ENCODE measurements around the gene DLGAP1.
"Not testable (repeated sequence)": the region's sequence is repeated elsewhere in the genome, so short reads cannot be mapped to it uniquely, and the experiment has no call there.

DLGAP1 gene

GRCh38 chr18:3478262-3478978 is 976.7 kb downstream of the DLGAP1 start:
- DNase-seq (ENCODE audit: low read depth, low spot score): no peak

GRCh38 chr18:3472681-3473544 is 982.2 kb downstream of the DLGAP1 start:
- no peak for DNase-seq (ENCODE audit: low read depth, low spot score)

GRCh38 chr18:3472121-3472520 is 983.0 kb downstream of the DLGAP1 start:
- not testable (repeated sequence) for DNase-seq (ENCODE audit: low read depth, low spot score)

GRCh38 chr18:3471141-3471648 is 983.9 kb downstream of the DLGAP1 start:
- no peak for DNase-seq (ENCODE audit: low read depth, low spot score)

GRCh38 chr18:3468833-3469232 is 986.3 kb downstream of the DLGAP1 start:
- DNase-seq (ENCODE audit: low read depth, low spot score): no peak

DNA sequence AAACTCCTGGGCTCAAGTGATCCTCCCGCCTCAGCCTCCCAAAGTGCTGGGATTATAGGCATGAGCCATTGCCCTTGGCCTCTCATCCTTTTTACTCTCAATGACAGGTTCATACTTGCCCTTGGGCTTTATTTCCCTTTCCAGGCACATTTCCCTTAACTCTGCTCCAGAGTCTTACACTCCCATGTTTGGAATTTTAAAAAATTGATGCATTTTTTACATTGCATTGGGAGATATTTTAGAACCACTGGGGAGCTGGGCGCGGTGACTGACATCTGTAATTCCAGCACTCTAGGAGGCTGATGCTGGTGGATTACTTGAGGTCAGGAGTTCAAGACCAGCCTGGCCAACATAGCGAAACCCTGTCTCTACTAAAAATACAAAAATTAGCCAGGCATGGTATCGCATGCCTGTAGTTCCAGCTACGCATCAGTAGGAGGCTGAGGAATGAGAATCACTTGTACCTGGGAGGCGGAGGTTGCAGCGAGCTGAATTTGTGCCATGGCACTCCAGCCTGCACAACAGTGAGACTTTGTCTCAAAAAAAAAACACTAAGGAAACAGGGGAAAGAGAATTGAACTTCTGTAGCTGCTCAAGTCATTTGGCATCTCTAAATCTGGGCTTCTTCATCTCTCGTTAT is 986.9 kb downstream of the DLGAP1 start:
- no peak for DNase-seq (ENCODE audit: low read depth, low spot score)

- DNase-seq (ENCODE audit: low read depth, low spot score): no peak
These were observed 988.2 kb downstream of the DLGAP1 start for GRCh38 chr18:3466872-3467271.

- no peak for DNase-seq (ENCODE audit: low read depth, low spot score)
These were observed 989.1 kb downstream of the DLGAP1 start for GRCh38 chr18:3466045-3466444.

GRCh38 chr18:3463051-3463450 is 992.1 kb downstream of the DLGAP1 start:
- no peak for DNase-seq (ENCODE audit: low read depth, low spot score)

GRCh38 chr18:3461704-3462103 is 993.4 kb downstream of the DLGAP1 start:
- no peak for DNase-seq (ENCODE audit: low read depth, low spot score)

DNA sequence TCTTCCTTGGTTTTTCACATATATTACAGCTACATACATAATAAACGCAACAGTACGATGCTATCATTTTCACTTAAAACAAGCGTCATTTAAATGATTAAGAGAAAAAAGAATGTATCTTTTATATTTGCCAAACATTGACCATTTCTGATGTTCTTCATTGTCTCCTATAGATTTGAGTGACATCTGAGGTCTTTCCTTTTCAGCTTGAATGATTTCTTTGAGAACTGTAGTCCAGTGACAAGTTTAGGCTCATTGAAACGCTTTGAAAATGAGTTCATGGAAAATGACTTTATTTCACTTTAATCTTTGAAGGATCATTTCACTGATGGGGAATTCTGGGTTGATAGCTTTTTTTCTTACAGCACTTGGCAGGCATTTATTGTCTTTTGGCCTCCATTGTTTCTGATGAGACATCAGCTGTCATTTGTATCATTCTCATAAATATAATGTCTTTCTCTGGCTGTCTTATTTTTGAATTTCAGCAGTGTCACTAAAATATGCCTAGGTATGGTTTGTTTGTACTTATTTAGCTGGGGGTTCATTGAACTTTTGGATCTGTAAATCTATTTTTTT is 994.2 kb downstream of the DLGAP1 start:
- no peak for DNase-seq (ENCODE audit: low read depth, low spot score)

DNA sequence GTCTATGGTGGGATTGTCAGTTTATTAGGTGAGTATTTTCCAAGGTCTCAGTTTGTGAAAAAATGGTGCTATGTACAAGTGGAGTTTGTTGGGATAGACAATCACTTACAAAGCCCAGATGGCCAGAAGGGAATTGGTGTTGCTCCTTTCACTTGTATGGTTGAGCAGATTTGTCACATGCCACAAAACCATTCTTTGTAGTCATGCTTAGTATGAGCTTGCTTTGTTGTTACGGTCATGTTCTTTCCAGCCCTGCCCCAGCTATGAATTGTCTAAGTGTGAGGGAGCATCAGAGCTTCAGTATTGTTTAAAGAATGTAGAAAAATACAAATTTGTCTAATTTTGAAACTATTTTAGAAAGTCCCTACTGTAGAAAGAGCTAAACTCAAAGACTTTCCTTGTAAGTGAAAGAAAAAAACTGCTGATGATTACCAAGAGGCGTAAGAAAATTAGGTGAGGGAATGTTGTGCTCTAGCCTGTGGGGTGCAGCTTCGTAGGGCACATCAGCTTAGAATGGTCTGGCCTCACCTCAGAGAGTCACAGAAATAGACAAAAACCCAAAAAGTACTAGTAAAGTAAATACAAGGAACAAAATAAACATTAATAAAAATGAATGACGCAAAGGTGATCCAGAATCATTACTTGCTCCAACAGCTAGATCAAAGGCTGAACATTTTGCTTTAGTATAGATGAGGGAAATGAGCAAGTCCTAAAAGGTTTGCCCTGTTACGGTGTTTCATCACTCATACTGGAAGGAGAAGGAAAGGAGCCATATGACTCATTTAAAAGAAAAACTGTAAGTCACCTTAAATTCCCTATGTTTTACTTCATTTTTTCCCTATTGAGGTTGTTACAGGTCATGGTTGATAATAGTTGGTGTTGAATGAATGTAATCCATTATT is 995.9 kb downstream of the DLGAP1 start:
- DNase-seq (ENCODE audit: low read depth, low spot score): no peak

DNA sequence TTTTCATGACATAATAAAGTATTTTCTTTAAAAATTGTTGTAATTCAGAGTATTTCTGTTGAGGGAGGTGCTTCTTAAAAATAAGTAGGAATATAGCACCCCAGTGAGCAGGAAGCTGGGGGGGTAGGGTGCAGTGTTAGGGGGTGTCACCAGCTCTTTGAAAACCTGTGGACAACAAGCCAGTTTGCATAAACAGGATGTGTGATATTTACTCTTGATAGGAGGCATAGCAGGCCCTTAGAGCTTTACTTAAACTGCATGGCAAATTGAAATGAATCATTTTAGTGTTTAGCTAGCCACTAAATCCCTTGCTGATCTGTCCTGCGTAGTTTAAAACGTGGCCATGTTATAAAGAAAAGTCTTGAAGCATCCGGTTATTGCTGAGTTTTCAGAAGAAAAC is 996.7 kb downstream of the DLGAP1 start:
- DNase-seq (ENCODE audit: low read depth, low spot score): no peak

- DNase-seq (ENCODE audit: low read depth, low spot score): no peak
These were observed 997.8 kb downstream of the DLGAP1 start for GRCh38 chr18:3457261-3457724.

DNA sequence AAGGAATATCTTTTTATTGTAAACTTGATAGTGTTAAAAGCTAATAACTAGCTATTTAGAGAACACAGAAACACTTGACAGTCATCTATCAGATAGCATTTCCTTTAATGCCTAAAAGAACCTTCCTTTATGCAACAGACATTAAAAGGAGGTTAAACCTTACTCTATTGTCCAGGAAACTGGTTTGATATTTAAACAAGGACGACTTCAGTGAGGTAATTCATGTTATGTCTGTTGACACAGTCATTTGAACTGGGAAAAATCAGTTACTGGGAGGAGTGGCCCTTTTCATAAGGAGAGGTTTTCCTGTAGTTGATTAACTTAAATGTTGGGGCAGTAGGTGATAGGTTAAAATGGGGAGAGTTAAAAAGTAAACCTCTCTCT is 998.4 kb downstream of the DLGAP1 start:
- no peak for DNase-seq (ENCODE audit: low read depth, low spot score)

DNA sequence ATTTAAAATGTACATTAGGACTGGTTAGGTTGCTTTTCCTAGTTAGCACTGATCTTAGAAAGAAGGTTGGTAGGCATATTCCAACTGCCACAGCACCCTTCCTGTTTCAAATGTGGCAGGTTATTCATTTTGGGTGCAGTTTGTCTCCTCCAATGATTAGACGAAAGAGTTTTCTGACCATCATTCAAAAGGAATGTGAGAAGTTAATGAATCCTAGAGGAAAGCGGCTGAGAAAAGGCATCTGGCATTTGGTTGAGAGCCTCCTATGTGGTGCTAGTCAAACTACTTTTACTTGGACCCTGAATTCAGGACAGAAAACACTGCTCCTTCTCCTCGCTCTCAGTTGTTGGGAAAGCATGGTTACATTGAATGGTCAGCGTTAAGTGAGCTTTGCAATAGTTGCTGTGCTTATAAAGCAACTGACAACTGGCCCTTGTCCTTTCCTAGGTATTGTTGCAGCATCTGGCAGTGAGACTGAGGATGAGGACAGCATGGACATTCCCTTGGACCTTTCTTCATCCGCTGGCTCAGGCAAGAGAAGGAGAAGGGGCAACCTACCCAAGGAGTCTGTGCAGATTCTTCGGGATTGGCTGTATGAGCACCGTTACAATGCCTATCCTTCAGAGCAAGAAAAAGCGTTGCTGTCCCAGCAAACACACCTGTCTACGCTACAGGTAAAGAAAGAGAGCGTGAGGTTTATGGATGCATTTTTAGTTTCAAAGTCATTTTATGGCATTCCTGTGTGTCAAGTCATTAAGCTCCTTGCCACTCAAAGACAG is 999.0 kb downstream of the DLGAP1 start:
- no peak for DNase-seq (ENCODE audit: low read depth, low spot score)

DNA sequence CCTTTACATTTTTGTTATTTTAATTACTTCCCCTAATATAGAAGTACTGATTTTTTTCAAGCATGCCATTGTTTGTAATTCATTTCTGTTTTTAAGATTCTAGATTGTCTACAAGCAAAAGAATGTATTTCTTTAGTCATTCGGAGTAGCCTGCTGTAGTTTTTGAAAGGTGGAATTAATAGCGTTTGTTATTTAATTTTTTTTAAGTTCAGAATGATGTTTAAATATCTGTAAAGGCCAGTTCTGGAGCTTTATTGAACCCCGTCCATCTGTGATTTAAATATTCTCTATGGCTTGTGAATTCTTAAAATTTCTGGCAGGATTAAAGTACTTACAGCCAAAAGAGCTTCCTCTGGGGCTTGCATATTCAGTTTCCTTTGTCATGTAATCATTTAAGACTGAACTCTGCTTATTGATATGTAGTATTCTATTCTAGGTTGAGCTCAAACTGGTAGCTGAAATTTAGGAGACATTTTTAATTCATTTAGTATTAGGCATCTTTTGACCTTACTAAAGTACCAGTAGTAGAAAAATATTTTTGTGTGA is 999.9 kb downstream of the DLGAP1 start:
- DNase-seq (ENCODE audit: low read depth, low spot score): no peak

DNA sequence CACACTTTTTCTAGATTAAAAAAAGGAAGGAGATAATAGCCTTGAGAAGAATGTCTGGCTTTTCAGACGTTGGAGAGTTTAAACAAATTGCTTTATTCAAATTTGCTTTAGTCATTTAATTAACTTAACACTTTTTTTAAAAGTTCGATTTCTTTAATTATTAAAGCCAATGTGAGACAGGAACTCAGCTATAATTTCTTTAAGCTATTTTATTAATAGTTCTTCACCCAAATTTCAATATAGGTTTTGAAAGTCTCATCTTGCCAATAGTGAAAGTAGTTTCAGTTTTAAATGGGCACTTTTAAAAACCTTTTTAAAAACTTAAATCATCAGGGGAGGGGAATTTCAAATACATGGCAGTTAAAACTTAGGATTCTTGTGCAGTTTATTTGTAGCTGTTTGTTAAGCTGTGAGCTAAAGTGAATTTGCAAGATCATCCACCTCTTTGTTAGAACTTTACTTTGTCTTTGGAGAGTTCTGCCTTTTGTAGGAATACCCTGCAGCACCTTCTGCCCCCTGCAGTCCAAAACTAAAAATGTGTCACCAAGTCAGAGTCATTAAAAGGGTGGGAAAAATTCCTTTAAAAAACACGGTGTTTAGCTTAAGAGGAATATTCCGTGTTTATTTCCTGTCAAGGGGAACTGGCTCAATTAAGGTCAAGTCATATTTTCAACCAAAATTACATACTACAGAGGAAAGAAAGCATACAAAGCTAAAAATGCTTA is 1000.6 kb downstream of the DLGAP1 start:
- DNase-seq (ENCODE audit: low read depth, low spot score): no peak
